Hematopoietic multipotent progenitor cell treated with erythropoietin and hydrocortisone succinate and interleukin-3 and kit ligand, for 17 days (in vitro differentiated cells): ENCODE data around the gene UBE2R2.
A peak's percentile ranks its signal among the peaks of the same experiment; 100 is the strongest.
"Not testable (repeated sequence)": the region's sequence is repeated elsewhere in the genome, so short reads cannot be mapped to it uniquely, and the experiment has no call there.

Source experiments
- DNase-seq: peaks from one replicate; pipeline ENCODE4 v3.0.0-alpha.2; 2015; ENCODE audit warnings: low spot score

The UBE2R2 gene

GRCh38 chr9:33843312-33843961 lies 26.5 kb downstream of the UBE2R2 start:
- DNase-seq: no peak

- no peak for DNase-seq
Measured at GRCh38 chr9:33846231-33846630, 29.3 kb downstream of the UBE2R2 start.

- DNase-seq: not testable (repeated sequence)
Measured at GRCh38 chr9:33847894-33848205, 30.9 kb downstream of the UBE2R2 start.

- DNase-seq: no peak
Measured at GRCh38 chr9:33850267-33850629, 33.3 kb downstream of the UBE2R2 start.

GRCh38 chr9:33850677-33851076 lies 33.7 kb downstream of the UBE2R2 start:
- DNase-seq: no peak

GRCh38 chr9:33851301-33851700 lies 34.3 kb downstream of the UBE2R2 start:
- DNase-seq: no peak

GRCh38 chr9:33852216-33852826 lies 35.4 kb downstream of the UBE2R2 start:
- peak; percentile 82 for DNase-seq

- no peak for DNase-seq
Measured at GRCh38 chr9:33856247-33856646, 39.3 kb downstream of the UBE2R2 start.

- no peak for DNase-seq
Measured at GRCh38 chr9:33858423-33858822, 41.5 kb downstream of the UBE2R2 start.

- DNase-seq: no peak
Measured at GRCh38 chr9:33860200-33860871, 43.4 kb downstream of the UBE2R2 start.

GRCh38 chr9:33861917-33862453 lies 45.0 kb downstream of the UBE2R2 start:
- no peak for DNase-seq

GRCh38 chr9:33863027-33863426 lies 46.1 kb downstream of the UBE2R2 start:
- DNase-seq: not testable (repeated sequence)

GRCh38 chr9:33867747-33868439 lies 50.9 kb downstream of the UBE2R2 start:
- DNase-seq: no peak

GRCh38 chr9:33868440-33868973 lies 51.5 kb downstream of the UBE2R2 start:
- DNase-seq: no peak

GRCh38 chr9:33869243-33869642 lies 52.3 kb downstream of the UBE2R2 start:
- DNase-seq: not testable (repeated sequence)

GRCh38 chr9:33877727-33878489 lies 60.9 kb downstream of the UBE2R2 start:
- DNase-seq: no peak

- no peak for DNase-seq
Measured at GRCh38 chr9:33878691-33879366, 61.9 kb downstream of the UBE2R2 start.

GRCh38 chr9:33880211-33881089 lies 63.5 kb downstream of the UBE2R2 start:
- no peak for DNase-seq

GRCh38 chr9:33881635-33882034 lies 64.7 kb downstream of the UBE2R2 start:
- no peak for DNase-seq
